Measurements from ENCODE around the gene WWC1. TPM values are rescaled to one million over a fixed set of nuclear protein-coding genes. Genes with fewer than 3 reads are reported as not detected.

Gene WWC1
- total RNA-seq, 2 experiments from 2014 or later, result not detected

DNA sequence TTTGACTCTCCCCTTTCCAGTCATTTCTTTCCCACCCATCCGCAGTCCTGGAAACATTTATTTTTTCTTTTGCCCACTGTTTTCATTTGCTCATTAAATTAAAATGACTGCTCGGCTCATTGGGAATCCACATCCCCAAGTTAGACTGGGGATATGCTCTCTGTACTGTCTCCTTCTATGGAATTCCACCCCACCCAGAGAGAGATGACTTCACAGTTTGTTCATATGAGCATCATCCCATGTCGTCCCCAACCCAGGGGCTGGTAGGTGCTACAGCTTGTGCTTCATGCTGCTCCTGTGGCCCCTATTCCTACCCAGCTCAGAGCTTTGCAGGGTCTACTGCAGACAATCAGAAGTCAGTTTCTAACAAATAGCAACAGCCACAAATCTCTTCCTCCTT is 178.4 kb downstream of the WWC1 start:
- H2AFZ ChIP-seq (ENCODE audit: low read length), result no peak overlapping the region

GRCh38 chr5:168471785-168472184 is 180.3 kb downstream of the WWC1 start:
- H3K4me2 ChIP-seq (ENCODE audit: low read length), result no peak overlapping the region
- CTCF ChIA-PET (ENCODE audit: unreplicated experiment), result no interaction called here
- no peaks in the 10 kb centered on the region for H3K36me3 ChIP-seq (ENCODE audit: insufficient read depth, low read length)
- BruUV-seq (replicated peaks), result no TSS peak
- H3K4me3 ChIP-seq (ENCODE audit: low read depth, low read length, poor library complexity, severe bottlenecking), result no peak overlapping the region
- intact Hi-C loops (cut with micrococcal nuclease; ENCODE audit: unreplicated experiment), result no loop called here
- POLR2A ChIA-PET, result no interaction called here
- no peak overlapping the region for H3K27ac ChIP-seq (ENCODE audit: low read depth, low read length, poor library complexity, severe bottlenecking)
- no peaks in the 10 kb centered on the region for H3K9me3 ChIP-seq (ENCODE audit: low read length)
- H4K20me1 ChIP-seq (ENCODE audit: insufficient read depth, low read length), result no peaks in the 10 kb centered on the region
- no peaks in the 10 kb centered on the region for H3K9me2 ChIP-seq (ENCODE audit: insufficient read depth, low read length)
- TF ChIP-seq EZH2phosphoT487 (IDR thresholded peaks at IDR 0.05; ENCODE audit: borderline replicate concordance, low read depth, low read length), result no peak
- TF ChIP-seq, protein P1, sequence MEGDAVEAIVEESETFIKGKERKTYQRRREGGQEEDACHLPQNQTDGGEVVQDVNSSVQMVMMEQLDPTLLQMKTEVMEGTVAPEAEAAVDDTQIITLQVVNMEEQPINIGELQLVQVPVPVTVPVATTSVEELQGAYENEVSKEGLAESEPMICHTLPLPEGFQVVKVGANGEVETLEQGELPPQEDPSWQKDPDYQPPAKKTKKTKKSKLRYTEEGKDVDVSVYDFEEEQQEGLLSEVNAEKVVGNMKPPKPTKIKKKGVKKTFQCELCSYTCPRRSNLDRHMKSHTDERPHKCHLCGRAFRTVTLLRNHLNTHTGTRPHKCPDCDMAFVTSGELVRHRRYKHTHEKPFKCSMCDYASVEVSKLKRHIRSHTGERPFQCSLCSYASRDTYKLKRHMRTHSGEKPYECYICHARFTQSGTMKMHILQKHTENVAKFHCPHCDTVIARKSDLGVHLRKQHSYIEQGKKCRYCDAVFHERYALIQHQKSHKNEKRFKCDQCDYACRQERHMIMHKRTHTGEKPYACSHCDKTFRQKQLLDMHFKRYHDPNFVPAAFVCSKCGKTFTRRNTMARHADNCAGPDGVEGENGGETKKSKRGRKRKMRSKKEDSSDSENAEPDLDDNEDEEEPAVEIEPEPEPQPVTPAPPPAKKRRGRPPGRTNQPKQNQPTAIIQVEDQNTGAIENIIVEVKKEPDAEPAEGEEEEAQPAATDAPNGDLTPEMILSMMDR (conservative IDR thresholded peaks at IDR 0.05; ENCODE audit: low read length), result no peak
- no peaks in the 10 kb centered on the region for H3K4me1 ChIP-seq (ENCODE audit: insufficient read depth, low read length, poor library complexity, severe bottlenecking)
- H2AFZ ChIP-seq (ENCODE audit: low read length), result no peak overlapping the region
- H3K79me2 ChIP-seq (ENCODE audit: insufficient read depth, low read depth, low read length), result no peaks in the 10 kb centered on the region
- DNase-seq (ENCODE audit: low spot score), result no peak

More for the DNA sequence above, 178.4 kb downstream of the WWC1 start:
- Histone ChIP-seq H3K27ac (ENCODE audit: low read depth, low read length, poor library complexity, severe bottlenecking) (no peak overlapping the region), H3K9me2 (ENCODE audit: insufficient read depth, low read length) (no peaks in the 10 kb centered on the region), H3K4me3 (ENCODE audit: low read depth, low read length, poor library complexity, severe bottlenecking) (no peak overlapping the region), H3K36me3 (ENCODE audit: insufficient read depth, low read length) (no peaks in the 10 kb centered on the region), H4K20me1 (ENCODE audit: insufficient read depth, low read length) (no peaks in the 10 kb centered on the region), H3K79me2 (ENCODE audit: insufficient read depth, low read depth, low read length) (no peaks in the 10 kb centered on the region), H3K4me2 (ENCODE audit: low read length) (no peak overlapping the region), H3K4me1 (ENCODE audit: insufficient read depth, low read length, poor library complexity, severe bottlenecking) (no peaks in the 10 kb centered on the region), H3K9me3 (ENCODE audit: low read length) (no peaks in the 10 kb centered on the region)
- BruUV-seq (replicated peaks), result no TSS peak
- no peak for DNase-seq (ENCODE audit: low spot score)
- POLR2A ChIA-PET, result interaction anchor here (0.5 to 0.6 kb wide), 2 partner anchors 66 to 122 kb away, joined by 3 to 4 read pairs; no protein-coding TSS in a partner anchor
- intact Hi-C loops (cut with micrococcal nuclease; ENCODE audit: unreplicated experiment), result no loop called here
- CTCF ChIA-PET (ENCODE audit: unreplicated experiment), result no interaction called here
- TF ChIP-seq EZH2phosphoT487 (IDR thresholded peaks at IDR 0.05; ENCODE audit: borderline replicate concordance, low read depth, low read length), result no peak
- TF ChIP-seq, protein P1 (conservative IDR thresholded peaks at IDR 0.05; ENCODE audit: low read length), result no peak

GRCh38 chr5:168472329-168472728 is 180.9 kb downstream of the WWC1 start:
- BruUV-seq (replicated peaks), result no TSS peak
- no peak for TF ChIP-seq EZH2phosphoT487 (IDR thresholded peaks at IDR 0.05; ENCODE audit: borderline replicate concordance, low read depth, low read length)
- H3K27ac ChIP-seq (ENCODE audit: low read depth, low read length, poor library complexity, severe bottlenecking), result no peak overlapping the region
- ChIA-PET POLR2A (no interaction called here), CTCF (ENCODE audit: unreplicated experiment) (no interaction called here)
- H3K79me2 ChIP-seq (ENCODE audit: insufficient read depth, low read depth, low read length), result no peaks in the 10 kb centered on the region
- H3K4me3 ChIP-seq (ENCODE audit: low read depth, low read length, poor library complexity, severe bottlenecking), result no peak overlapping the region
- no peak overlapping the region for H2AFZ ChIP-seq (ENCODE audit: low read length)
- intact Hi-C loops (cut with micrococcal nuclease; ENCODE audit: unreplicated experiment), result no loop called here
- H3K4me2 ChIP-seq (ENCODE audit: low read length), result no peak overlapping the region
- no peaks in the 10 kb centered on the region for H3K4me1 ChIP-seq (ENCODE audit: insufficient read depth, low read length, poor library complexity, severe bottlenecking)
- H3K9me2 ChIP-seq (ENCODE audit: insufficient read depth, low read length), result no peaks in the 10 kb centered on the region
- H3K9me3 ChIP-seq (ENCODE audit: low read length), result no peaks in the 10 kb centered on the region
- no peaks in the 10 kb centered on the region for H3K36me3 ChIP-seq (ENCODE audit: insufficient read depth, low read length)
- no peaks in the 10 kb centered on the region for H4K20me1 ChIP-seq (ENCODE audit: insufficient read depth, low read length)
- no peak for DNase-seq (ENCODE audit: low spot score)
